GM10266 (cell line): Measurements from ENCODE around the gene SMAP1.

Experiments
- DNase-seq: peaks from one replicate; pipeline ENCODE4 v3.0.0; 2012; ENCODE audit errors: extremely low spot score
- CTCF ChIP-seq: IDR thresholded peaks from 2 replicates; pipeline ENCODE4 v1.5.1; 2012; ENCODE audit warnings: mild to moderate bottlenecking, low read depth; ENCODE audit not compliant: control insufficient read depth, insufficient read depth; ENCODE audit errors: missing control alignments

Gene SMAP1

GRCh38 chr6:70841112-70841511 lies 173.4 kb downstream of the SMAP1 start:
- TF ChIP-seq CTCF = no peak
- no peak for DNase-seq

- TF ChIP-seq CTCF = no peak
These were observed 174.9 kb downstream of the SMAP1 start for GRCh38 chr6:70842541-70842940.

GRCh38 chr6:70843328-70843918 lies 175.7 kb downstream of the SMAP1 start:
- no peak for TF ChIP-seq CTCF
- no peak for DNase-seq

More at GRCh38 chr6:70842541-70842940, 174.9 kb downstream of the SMAP1 start:
- DNase-seq = no peak

GRCh38 chr6:70844301-70844700 lies 176.6 kb downstream of the SMAP1 start:
- DNase-seq = no peak
- no peak for TF ChIP-seq CTCF

GRCh38 chr6:70846207-70846835 lies 178.6 kb downstream of the SMAP1 start:
- TF ChIP-seq CTCF = no peak
- DNase-seq = no peak

- no peak for TF ChIP-seq CTCF
- DNase-seq = no peak
These were observed 179.7 kb downstream of the SMAP1 start for GRCh38 chr6:70847106-70848084.
